Transverse colon (tissue), 4 donors: ENCODE measurements around the gene CPNE8. TPM values are rescaled to one million over a fixed set of nuclear protein-coding genes. Genes with fewer than 3 reads are reported as not detected.
A peak's percentile ranks its signal among the peaks of the same experiment; 100 is the strongest.

Experiments
- DNase-seq: peaks from one replicate; pipeline ENCODE4 v3.0.0-alpha.2; 2019
- H3K27ac ChIP-seq, 4 donors: fragments of 200-600 bp; sonication (generic); 2 replicates each; pipeline ENCODE4 v1.5.1; 2016 to 2018; ENCODE audit warnings: inconsistent platforms in 4 of 4
- H3K27me3 ChIP-seq: fragments of 200-600 bp; sonication (generic); 2 replicates; pipeline ENCODE4 v1.5.1; 2017; ENCODE audit warnings: inconsistent platforms
- H3K36me3 ChIP-seq, 4 donors: fragments of 200-600 bp; sonication (generic); 2 replicates each; pipeline ENCODE4 v1.5.1; 2017 to 2019; ENCODE audit warnings: inconsistent platforms in 4 of 4
- H3K4me1 ChIP-seq, 4 donors: fragments of 200-600 bp; sonication (generic); 2 replicates each; pipeline ENCODE4 v1.5.1; 2017 to 2020; ENCODE audit warnings: inconsistent platforms in 4 of 4
- H3K4me3 ChIP-seq, 4 donors: fragments of 200-600 bp; sonication (generic); 1 replicate in 1 of 4; 2 replicates in 3 of 4; pipeline versions ENCODE4 v1.5.1 to v1.6.1; 2017 to 2019; ENCODE audit warnings: inconsistent platforms in 4 of 4
- H3K9me3 ChIP-seq, 2 donors: fragments of 200-600 bp; sonication (generic); 2 replicates each; pipeline ENCODE4 v1.5.1; 2017 to 2019; ENCODE audit warnings: inconsistent platforms in 2 of 2
- CTCF ChIP-seq, 5 experiments: fragments of 200-600 bp in 3 of 5; fragments of 450-650 bp in 2 of 5; sonication (generic) in 3 of 5; IDR thresholded peaks; 1 replicate in 2 of 5; 2 replicates in 3 of 5; pipeline ENCODE4 v1.5.1; 2016 to 2017; ENCODE audit warnings: antibody characterized with exemption in 5 of 5, inconsistent platforms in 3 of 5, mild to moderate bottlenecking in 2 of 5, moderate library complexity in 1 of 5
- EP300 ChIP-seq: sonication (generic); formaldehyde crosslinking; IDR thresholded peaks from one replicate; pipeline ENCODE4 v1.6.1; 2017; ENCODE audit warnings: antibody characterized with exemption, low read depth
- POLR2A ChIP-seq: fragments of 450-650 bp; IDR thresholded peaks from one replicate; pipeline ENCODE4 v1.6.1; 2016; ENCODE audit warnings: antibody characterized with exemption, mild to moderate bottlenecking, moderate library complexity
- POLR2AphosphoS5 ChIP-seq, 3 donors: sonication (generic); formaldehyde crosslinking; IDR thresholded peaks; one replicate each; pipeline ENCODE4 v1.6.1; 2016; ENCODE audit warnings: antibody characterized with exemption in 3 of 3
- WGBS, 2 donors: methylation state at CpG; one replicate each; pipeline ENCODE4 v1.1.5; 2018; ENCODE audit warnings: low coverage in 1 of 2; 5-methylcytosine and 5-hydroxymethylcytosine counted together
- in situ Hi-C, 4 donors: fragments of 200-750 bp; cut with MboI; loops; one replicate each; pipeline versions ENCODE4 v1.15.0 to v1.15.1; 2017; ENCODE audit warnings: low sequenced_read_pairs in 3 of 4, low pct_ligation_motif_present in 1 of 4, low pct_unique_long_range_greater_than_20kb in 1 of 4
- intact Hi-C: fragments of 100-400 bp; cut with DNase I; formaldehyde crosslinking; loops from one replicate; pipeline ENCODE4 v1.15.1; 2023; ENCODE audit warnings: low total_unique reads
- total RNA-seq, 4 donors: library from RNA; depleted of rRNA; stranded (reverse); fragments of >200 nt; gene quantifications; one replicate each; pipeline ENCODE4 v1.1.0, GENCODE V29; 2016

The CPNE8 gene
- total RNA-seq, 4 donors from 2014 or later = 5.4 to 33.3 (median 24.8) TPM

DNA sequence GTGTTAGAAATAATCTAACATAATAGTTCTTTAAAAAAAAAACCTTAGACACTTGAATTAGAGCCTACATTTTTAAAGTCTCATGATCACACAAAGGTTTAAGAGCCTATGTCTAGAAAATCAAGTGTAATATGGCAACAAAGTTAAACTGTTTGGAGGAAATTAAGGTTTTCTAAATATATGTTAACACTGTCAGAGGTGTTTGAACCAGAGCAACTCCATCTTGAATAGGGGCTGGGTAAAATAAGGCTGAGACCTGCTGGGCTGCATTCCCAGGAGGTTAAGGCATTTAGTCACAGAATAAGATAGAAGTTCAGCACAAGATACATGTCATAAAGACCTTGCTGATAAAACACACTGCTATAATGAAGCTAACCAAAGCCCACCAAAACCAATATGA, 12.4 kb downstream of the CPNE8 start:
- Histone ChIP-seq H3K36me3 (no peaks in the 10 kb centered on the region), H3K27me3 (no peaks in the 10 kb centered on the region), H3K9me3 (no peaks in the 10 kb centered on the region), H3K4me3 (no peak overlapping the region), H3K4me1 (peaks cover 0 to 67% (median 24%) of the 10 kb centered on the region in 4 donors), H3K27ac (peak overlapping the region in 3 of 4 donors; percentile 18 to 64 (median 53))
- DNase-seq = no peak
- in situ Hi-C loops = no loop called here
- intact Hi-C loops = no loop called here
- no peak for TF ChIP-seq POLR2AphosphoS5 (IDR thresholded peaks at IDR 0.05)
- TF ChIP-seq CTCF (IDR thresholded peaks at IDR 0.05) = no peak
- no peak for TF ChIP-seq EP300
- no peak for TF ChIP-seq POLR2A

GRCh38 chr12:38892087-38892786, 13.2 kb downstream of the CPNE8 start:
- Histone ChIP-seq H3K9me3 (no peaks in the 10 kb centered on the region), H3K4me3 (peak overlapping the region in 1 of 4 donors; percentile 15), H3K36me3 (no peaks in the 10 kb centered on the region), H3K27me3 (no peaks in the 10 kb centered on the region), H3K27ac (peak overlapping the region; percentile 18 to 64 (median 38)), H3K4me1 (peaks cover 0 to 68% (median 24%) of the 10 kb centered on the region in 4 donors)
- peak; percentile 67 for DNase-seq
- no peak for TF ChIP-seq CTCF (IDR thresholded peaks at IDR 0.05)
- peak in 2 of 3 donors; percentile 63 to 81 for TF ChIP-seq POLR2AphosphoS5 (IDR thresholded peaks at IDR 0.05)
- TF ChIP-seq EP300 = peak; percentile 3
- in situ Hi-C loops (no loop called here), intact Hi-C loops (no loop called here)
- WGBS, 2 donors = 17 to 34% methylated on average over 4 of the region's 4 CpGs

DNA sequence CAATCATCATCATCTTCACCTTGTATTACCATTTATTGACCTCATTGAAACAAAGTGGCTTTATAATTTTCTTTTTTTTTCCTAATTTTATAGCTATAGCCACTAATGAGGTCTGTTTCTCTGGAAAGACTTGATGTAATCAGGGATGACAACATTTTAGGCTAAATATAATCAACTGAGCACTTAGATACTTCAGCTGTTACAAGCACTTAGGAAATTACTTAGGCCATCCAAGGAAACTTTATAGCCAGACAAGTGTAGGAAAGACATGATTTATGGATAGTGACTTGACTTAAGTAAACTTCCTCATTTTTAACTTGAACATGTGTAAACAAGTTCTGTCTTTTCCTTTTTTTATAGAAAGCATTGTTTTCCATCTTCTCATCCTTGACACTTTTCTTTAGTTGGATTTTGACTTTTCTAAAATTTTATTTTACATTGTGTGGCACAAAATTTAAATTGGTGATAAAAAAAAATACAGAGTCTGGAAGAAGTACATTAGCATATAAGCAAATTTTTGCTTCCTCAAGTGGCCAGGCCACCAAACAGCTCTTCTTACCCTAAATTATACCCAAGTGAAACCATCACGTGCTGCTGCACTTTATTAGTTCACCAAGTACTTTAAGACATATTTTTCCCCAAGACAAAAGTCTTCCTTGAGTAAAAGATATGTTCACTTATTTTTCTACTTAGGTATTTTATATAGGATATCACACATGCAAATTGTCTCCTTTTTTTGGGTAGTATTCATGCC, 15.1 kb downstream of the CPNE8 start:
- in situ Hi-C loops = no loop called here
- Histone ChIP-seq H3K27ac (peak overlapping the region in 2 of 4 donors; percentile 5 to 13), H3K4me1 (peaks cover 0 to 75% (median 30%) of the 10 kb centered on the region in 4 donors), H3K36me3 (no peaks in the 10 kb centered on the region), H3K4me3 (no peak overlapping the region), H3K9me3 (no peaks in the 10 kb centered on the region), H3K27me3 (no peaks in the 10 kb centered on the region)
- TF ChIP-seq POLR2AphosphoS5 (IDR thresholded peaks at IDR 0.05) (peak in 2 of 3 donors; percentile 51 to 63), EP300 (no peak)
- intact Hi-C loops = no loop called here
- DNase-seq = no peak
- WGBS, 2 donors = 25 to 44% methylated on average over 1 of the region's 1 CpG

DNA sequence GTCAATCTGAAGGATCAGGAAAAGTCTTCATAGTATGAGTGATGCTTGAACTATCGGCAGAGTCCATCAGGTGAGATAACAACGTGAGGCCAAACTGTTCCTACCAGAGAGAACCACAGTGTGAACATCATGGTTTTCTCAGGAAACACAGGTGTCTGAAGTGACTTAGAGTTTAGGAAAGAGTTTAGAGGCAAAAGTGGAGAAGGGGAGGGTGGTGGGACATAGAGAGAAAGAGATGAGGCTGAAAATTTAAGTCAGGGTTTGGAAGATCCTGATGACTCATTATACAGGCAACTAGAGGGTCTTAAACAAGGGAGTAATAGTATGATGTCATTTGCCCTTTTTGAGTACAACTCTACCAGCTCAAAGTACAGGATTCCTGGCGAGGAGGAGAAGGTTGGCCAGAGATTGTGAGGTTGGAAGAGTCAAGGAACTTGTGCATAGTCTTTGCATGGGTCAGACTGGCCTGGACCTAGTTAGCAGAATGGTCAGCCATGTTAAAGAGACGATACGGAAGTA, 16.0 kb downstream of the CPNE8 start:
- Histone ChIP-seq H3K4me3 (no peak overlapping the region), H3K36me3 (no peaks in the 10 kb centered on the region), H3K9me3 (no peaks in the 10 kb centered on the region), H3K27me3 (no peaks in the 10 kb centered on the region), H3K4me1 (peaks cover 0 to 83% (median 30%) of the 10 kb centered on the region in 4 donors), H3K27ac (no peak overlapping the region)
- TF ChIP-seq EP300 (no peak), POLR2AphosphoS5 (IDR thresholded peaks at IDR 0.05) (no peak), CTCF (IDR thresholded peaks at IDR 0.05) (no peak), POLR2A (no peak)
- intact Hi-C loops = no loop called here
- 86 to 87% methylated on average over 5 of the region's 5 CpGs for WGBS, 2 donors
- in situ Hi-C loops = no loop called here
- DNase-seq = no peak
